Peyer's patch (tissue), 4 donors: ENCODE measurements around the gene CIART.

ENCODE experiments used
- POLR2A ChIP-seq, 2 donors: fragments of 450-650 bp; IDR thresholded peaks; one replicate each; pipeline ENCODE4 v1.5.1; 2017; ENCODE audit warnings: antibody characterized with exemption in 2 of 2, mild to moderate bottlenecking in 2 of 2, moderate library complexity in 2 of 2
- TF ChIP-seq, protein P1 (sequence below), 6 experiments: fragments of 450-650 bp in 4 of 6; fragments of 200-600 bp in 2 of 6; sonication (generic) in 1 of 6; IDR thresholded peaks; one replicate each; pipeline ENCODE4 v1.5.1; 2017 to 2019; ENCODE audit warnings: antibody characterized with exemption in 6 of 6, mild to moderate bottlenecking in 3 of 6, moderate library complexity in 1 of 6

DNA sequence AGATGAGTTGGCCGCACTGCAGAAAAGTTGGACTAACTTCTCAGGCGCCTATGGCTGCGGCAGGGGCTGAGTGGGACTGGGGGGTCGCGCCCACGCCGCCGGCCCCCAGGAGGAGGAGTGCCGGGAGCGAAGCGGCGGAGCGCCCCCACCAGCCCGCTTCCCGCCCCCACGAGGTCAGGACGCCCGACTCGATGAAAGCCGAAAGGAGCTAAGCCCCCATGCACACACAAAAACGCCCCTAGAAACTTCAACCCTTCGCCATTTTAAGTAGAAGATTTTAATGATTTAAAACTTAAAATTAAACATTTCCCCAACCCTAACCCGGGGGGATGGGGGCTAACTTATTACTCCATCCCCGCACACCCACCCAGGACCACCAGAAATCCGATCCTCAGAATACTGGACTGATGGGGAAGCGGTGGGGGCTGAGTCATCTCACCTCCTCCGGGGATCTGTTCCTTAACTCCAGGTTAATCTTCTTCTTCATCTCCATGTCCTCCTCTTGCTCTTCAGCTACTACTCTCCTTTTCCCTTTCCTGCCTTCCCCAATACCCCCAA, 47.0 kb upstream of the CIART start:
- TF ChIP-seq, protein P1, sequence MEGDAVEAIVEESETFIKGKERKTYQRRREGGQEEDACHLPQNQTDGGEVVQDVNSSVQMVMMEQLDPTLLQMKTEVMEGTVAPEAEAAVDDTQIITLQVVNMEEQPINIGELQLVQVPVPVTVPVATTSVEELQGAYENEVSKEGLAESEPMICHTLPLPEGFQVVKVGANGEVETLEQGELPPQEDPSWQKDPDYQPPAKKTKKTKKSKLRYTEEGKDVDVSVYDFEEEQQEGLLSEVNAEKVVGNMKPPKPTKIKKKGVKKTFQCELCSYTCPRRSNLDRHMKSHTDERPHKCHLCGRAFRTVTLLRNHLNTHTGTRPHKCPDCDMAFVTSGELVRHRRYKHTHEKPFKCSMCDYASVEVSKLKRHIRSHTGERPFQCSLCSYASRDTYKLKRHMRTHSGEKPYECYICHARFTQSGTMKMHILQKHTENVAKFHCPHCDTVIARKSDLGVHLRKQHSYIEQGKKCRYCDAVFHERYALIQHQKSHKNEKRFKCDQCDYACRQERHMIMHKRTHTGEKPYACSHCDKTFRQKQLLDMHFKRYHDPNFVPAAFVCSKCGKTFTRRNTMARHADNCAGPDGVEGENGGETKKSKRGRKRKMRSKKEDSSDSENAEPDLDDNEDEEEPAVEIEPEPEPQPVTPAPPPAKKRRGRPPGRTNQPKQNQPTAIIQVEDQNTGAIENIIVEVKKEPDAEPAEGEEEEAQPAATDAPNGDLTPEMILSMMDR (IDR thresholded peaks at IDR 0.05): no peak
- no peak for TF ChIP-seq POLR2A (IDR thresholded peaks at IDR 0.05)
